ENCODE results near the gene ZFHX3. TPM values are rescaled to one million over a fixed set of nuclear protein-coding genes. Genes with fewer than 3 reads are reported as not detected.

The ZFHX3 gene
- total RNA-seq, 1 experiment from 2014 or later, result 21.8 TPM

DNA sequence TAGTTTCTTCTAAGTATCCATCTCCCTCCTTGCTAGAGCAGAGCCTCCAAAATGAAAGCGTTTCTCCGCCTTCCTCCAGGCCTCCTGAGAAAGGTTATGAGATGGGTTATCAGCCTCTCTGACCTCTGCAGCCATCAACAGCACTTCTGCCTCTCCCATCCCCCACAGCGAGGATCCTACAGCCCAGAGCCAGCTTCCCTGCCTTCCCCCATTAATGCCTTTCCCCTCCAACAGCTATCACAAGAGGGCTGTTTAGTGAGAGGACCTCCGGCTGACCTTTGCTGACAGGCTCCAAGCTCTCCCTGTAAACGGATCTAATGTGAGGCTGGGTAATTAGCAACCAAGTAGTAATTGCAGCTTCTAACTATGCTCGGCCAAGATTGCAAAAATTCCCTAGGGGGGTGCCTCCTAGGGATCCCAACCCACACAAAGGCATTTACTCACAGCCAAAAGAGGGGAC, 55.8 kb downstream of the ZFHX3 start:
- no peaks in the 10 kb centered on the region for H3K27me3 ChIP-seq (replicated peaks; ENCODE audit: insufficient read depth, low read depth, low read length, poor library complexity)
- ChIA-PET CTCF (no interaction called here), POLR2A (ENCODE audit: low non-redundant PET) (no interaction called here)
- TF ChIP-seq, protein P1, sequence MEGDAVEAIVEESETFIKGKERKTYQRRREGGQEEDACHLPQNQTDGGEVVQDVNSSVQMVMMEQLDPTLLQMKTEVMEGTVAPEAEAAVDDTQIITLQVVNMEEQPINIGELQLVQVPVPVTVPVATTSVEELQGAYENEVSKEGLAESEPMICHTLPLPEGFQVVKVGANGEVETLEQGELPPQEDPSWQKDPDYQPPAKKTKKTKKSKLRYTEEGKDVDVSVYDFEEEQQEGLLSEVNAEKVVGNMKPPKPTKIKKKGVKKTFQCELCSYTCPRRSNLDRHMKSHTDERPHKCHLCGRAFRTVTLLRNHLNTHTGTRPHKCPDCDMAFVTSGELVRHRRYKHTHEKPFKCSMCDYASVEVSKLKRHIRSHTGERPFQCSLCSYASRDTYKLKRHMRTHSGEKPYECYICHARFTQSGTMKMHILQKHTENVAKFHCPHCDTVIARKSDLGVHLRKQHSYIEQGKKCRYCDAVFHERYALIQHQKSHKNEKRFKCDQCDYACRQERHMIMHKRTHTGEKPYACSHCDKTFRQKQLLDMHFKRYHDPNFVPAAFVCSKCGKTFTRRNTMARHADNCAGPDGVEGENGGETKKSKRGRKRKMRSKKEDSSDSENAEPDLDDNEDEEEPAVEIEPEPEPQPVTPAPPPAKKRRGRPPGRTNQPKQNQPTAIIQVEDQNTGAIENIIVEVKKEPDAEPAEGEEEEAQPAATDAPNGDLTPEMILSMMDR (conservative IDR thresholded peaks at IDR 0.05; ENCODE audit: low read depth, low read length), result no peak
- no peak for TF ChIP-seq EZH2 (IDR thresholded peaks at IDR 0.05; ENCODE audit: borderline replicate concordance, low read depth, low read length, poor library complexity, severe bottlenecking)
- intact Hi-C loops (cut with micrococcal nuclease; ENCODE audit: unreplicated experiment), result no loop called here
- DNase-seq (ENCODE audit: low spot score), result peak; percentile 43
- peaks cover 68% of the 10 kb centered on the region for H3K4me1 ChIP-seq (ENCODE audit: insufficient read depth, low read length, poor library complexity, severe bottlenecking)
- H3K27ac ChIP-seq (ENCODE audit: low read depth, low read length, poor library complexity, severe bottlenecking), result peak overlapping the region; percentile 29
- no peaks in the 10 kb centered on the region for H3K36me3 ChIP-seq (ENCODE audit: insufficient read depth, low read length, poor library complexity, severe bottlenecking)
- no peaks in the 10 kb centered on the region for H3K9me3 ChIP-seq (ENCODE audit: low read depth, low read length, poor library complexity, severe bottlenecking)
- BruUV-seq (replicated peaks), result no TSS peak
- no peak overlapping the region for H3K4me3 ChIP-seq (ENCODE audit: low read depth, low read length, poor library complexity, severe bottlenecking)

DNA sequence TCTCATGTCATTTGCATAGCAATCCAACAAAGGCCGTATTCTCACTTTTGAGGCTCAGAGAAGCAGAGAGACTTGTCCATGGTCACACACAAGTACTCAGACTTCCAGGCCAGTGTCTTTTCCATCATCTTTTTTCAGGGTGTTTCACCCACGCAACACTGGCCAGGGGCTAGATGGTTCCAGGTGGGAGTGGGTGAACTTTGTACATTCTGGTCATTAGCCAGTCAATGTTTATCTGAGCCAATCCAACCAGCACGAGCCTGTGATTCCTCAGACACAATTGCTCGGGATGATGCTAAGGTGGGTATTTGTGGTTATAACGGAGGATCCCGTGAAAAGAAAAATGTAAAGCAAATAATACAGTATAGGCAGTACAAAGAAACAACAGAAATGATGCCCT, 56.3 kb downstream of the ZFHX3 start:
- ChIA-PET POLR2A (ENCODE audit: low non-redundant PET) (no interaction called here), CTCF (no interaction called here)
- no peak for TF ChIP-seq EZH2 (IDR thresholded peaks at IDR 0.05; ENCODE audit: borderline replicate concordance, low read depth, low read length, poor library complexity, severe bottlenecking)
- TF ChIP-seq, protein P1 (conservative IDR thresholded peaks at IDR 0.05; ENCODE audit: low read depth, low read length), result no peak
- no TSS peak for BruUV-seq (replicated peaks)
- Histone ChIP-seq H3K9me3 (ENCODE audit: low read depth, low read length, poor library complexity, severe bottlenecking) (no peaks in the 10 kb centered on the region), H3K27ac (ENCODE audit: low read depth, low read length, poor library complexity, severe bottlenecking) (no peak overlapping the region), H3K4me1 (ENCODE audit: insufficient read depth, low read length, poor library complexity, severe bottlenecking) (peaks cover 72% of the 10 kb centered on the region), H3K36me3 (ENCODE audit: insufficient read depth, low read length, poor library complexity, severe bottlenecking) (no peaks in the 10 kb centered on the region), H3K27me3 (replicated peaks; ENCODE audit: insufficient read depth, low read depth, low read length, poor library complexity) (no peaks in the 10 kb centered on the region), H3K4me3 (ENCODE audit: low read depth, low read length, poor library complexity, severe bottlenecking) (no peak overlapping the region)
- intact Hi-C loops (cut with micrococcal nuclease; ENCODE audit: unreplicated experiment), result no loop called here
- DNase-seq (ENCODE audit: low spot score), result no peak

DNA sequence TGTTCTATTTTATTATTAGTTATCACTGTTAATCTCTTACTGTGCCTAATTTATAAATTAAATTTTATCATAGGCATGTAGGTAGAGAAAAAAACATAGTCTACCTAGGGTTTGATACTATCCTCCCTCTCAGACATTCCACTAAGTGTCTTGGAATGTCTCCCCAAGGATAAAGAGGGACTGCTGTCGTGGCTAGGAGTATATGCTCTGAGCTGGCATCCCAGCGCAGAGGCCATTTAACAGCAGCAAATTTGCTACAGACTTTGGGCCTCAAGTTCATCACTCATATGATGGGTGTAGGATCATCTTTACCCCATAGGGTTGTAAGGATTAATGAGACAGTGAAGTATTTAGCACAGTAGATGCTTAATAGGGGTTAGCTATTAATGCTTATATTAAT, 56.7 kb downstream of the ZFHX3 start:
- intact Hi-C loops (cut with micrococcal nuclease; ENCODE audit: unreplicated experiment), result no loop called here
- no peaks in the 10 kb centered on the region for H3K9me3 ChIP-seq (ENCODE audit: low read depth, low read length, poor library complexity, severe bottlenecking)
- BruUV-seq (replicated peaks), result no TSS peak
- H3K4me3 ChIP-seq (ENCODE audit: low read depth, low read length, poor library complexity, severe bottlenecking), result no peak overlapping the region
- H3K27ac ChIP-seq (ENCODE audit: low read depth, low read length, poor library complexity, severe bottlenecking), result no peak overlapping the region
- DNase-seq (ENCODE audit: low spot score), result no peak
- TF ChIP-seq, protein P1 (conservative IDR thresholded peaks at IDR 0.05; ENCODE audit: low read depth, low read length), result no peak
- TF ChIP-seq EZH2 (IDR thresholded peaks at IDR 0.05; ENCODE audit: borderline replicate concordance, low read depth, low read length, poor library complexity, severe bottlenecking), result no peak
- H3K4me1 ChIP-seq (ENCODE audit: insufficient read depth, low read length, poor library complexity, severe bottlenecking), result peaks cover 76% of the 10 kb centered on the region
- no peaks in the 10 kb centered on the region for H3K36me3 ChIP-seq (ENCODE audit: insufficient read depth, low read length, poor library complexity, severe bottlenecking)
- no peaks in the 10 kb centered on the region for H3K27me3 ChIP-seq (replicated peaks; ENCODE audit: insufficient read depth, low read depth, low read length, poor library complexity)
- ChIA-PET POLR2A (ENCODE audit: low non-redundant PET) (no interaction called here), CTCF (no interaction called here)

Data from A673 (cell line).